HG02981 (cell line): ENCODE data around the gene SEMA3C.
"Not testable (repeated sequence)": the region's sequence is repeated elsewhere in the genome, so short reads cannot be mapped to it uniquely, and the experiment has no call there.

ENCODE experiments used
- ATAC-seq: cut with Tn5 transposase; IDR thresholded peaks from one replicate; pipeline ENCODE4 v1.9.1; 2021; ENCODE audit warnings: mild to moderate bottlenecking, moderate library complexity; ENCODE audit not compliant: unreplicated experiment

SEMA3C gene

GRCh38 chr7:80929619-80930018 is 10.8 kb upstream of the SEMA3C start:
- no peak for ATAC-seq

- not testable (repeated sequence) for ATAC-seq
Observed at GRCh38 chr7:80926955-80927354, 8.1 kb upstream of the SEMA3C start.

- ATAC-seq: no peak
Observed at GRCh38 chr7:80924090-80924489, 5.2 kb upstream of the SEMA3C start.

GRCh38 chr7:80923211-80923612 is 4.4 kb upstream of the SEMA3C start:
- ATAC-seq: no peak

- no peak for ATAC-seq
Observed at GRCh38 chr7:80922253-80923049, 3.6 kb upstream of the SEMA3C start.

- no peak for ATAC-seq
Observed at GRCh38 chr7:80921130-80921529, 2.3 kb upstream of the SEMA3C start.

- no peak for ATAC-seq
Observed at GRCh38 chr7:80918399-80918798, 452 bp downstream of the SEMA3C start.

GRCh38 chr7:80916770-80917741 is 1.8 kb downstream of the SEMA3C start:
- no peak for ATAC-seq

- no peak for ATAC-seq
Observed at GRCh38 chr7:80910228-80910627, 8.6 kb downstream of the SEMA3C start.

- no peak for ATAC-seq
Observed at GRCh38 chr7:80908360-80908797, 10.5 kb downstream of the SEMA3C start.

- ATAC-seq: no peak
Observed at GRCh38 chr7:80907612-80908011, 11.2 kb downstream of the SEMA3C start.

GRCh38 chr7:80907141-80907601 is 11.7 kb downstream of the SEMA3C start:
- no peak for ATAC-seq

- no peak for ATAC-seq
Observed at GRCh38 chr7:80905334-80905733, 13.5 kb downstream of the SEMA3C start.

GRCh38 chr7:80902716-80903308 is 16.0 kb downstream of the SEMA3C start:
- ATAC-seq: no peak

- ATAC-seq: no peak
Observed at GRCh38 chr7:80902019-80902418, 16.8 kb downstream of the SEMA3C start.

- ATAC-seq: no peak
Observed at GRCh38 chr7:80900583-80901576, 18.0 kb downstream of the SEMA3C start.

- ATAC-seq: no peak
Observed at GRCh38 chr7:80896906-80897598, 21.8 kb downstream of the SEMA3C start.

GRCh38 chr7:80895056-80895455 is 23.8 kb downstream of the SEMA3C start:
- ATAC-seq: no peak

GRCh38 chr7:80891259-80891544 is 27.6 kb downstream of the SEMA3C start:
- no peak for ATAC-seq
